NOMO-1 (cell line): Measurements from ENCODE around the gene ELOVL7.
"Not testable (repeated sequence)": the region's sequence is repeated elsewhere in the genome, so short reads cannot be mapped to it uniquely, and the experiment has no call there.

Source experiments
- DNase-seq, 2 experiments: peaks; one replicate each; lab custom pipeline; 2025; ENCODE audit not compliant: unreplicated experiment in 2 of 2; lab: John Stamatoyannopoulos, UW

ELOVL7 gene

DNA sequence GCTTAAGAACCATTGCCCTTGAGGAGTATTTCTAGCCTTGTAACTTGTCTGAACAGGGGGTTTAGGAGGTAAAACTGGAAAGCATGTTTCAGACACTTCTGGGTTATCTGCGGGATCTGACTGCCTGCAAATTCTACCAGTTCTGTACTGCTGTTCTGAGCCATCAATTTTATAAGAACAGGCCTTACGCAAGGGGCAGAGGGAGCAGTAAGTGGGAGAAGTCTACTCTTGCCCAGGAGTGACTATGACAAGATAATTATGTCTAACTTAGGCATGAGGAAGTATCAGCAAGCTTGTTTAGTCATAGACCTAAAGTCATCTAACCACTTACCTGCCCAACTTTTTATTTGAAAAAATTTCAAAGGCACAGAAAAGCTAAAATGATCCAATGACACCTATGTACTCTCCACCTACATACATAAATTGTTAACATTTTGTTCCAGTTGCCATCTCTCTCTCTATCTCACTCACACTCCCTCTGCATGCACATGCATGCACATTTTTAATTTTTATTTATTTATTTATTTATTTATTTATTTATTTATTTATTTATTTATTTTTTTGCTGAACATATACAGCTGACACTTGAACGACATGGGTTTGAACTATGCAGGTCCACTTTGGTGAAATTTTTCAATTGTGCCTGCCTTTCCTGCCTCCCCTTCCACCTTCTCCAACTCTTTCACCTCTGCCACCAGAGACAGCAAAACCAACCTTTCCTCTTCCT lies 125.7 kb downstream of the ELOVL7 start:
- DNase-seq: peak; percentile 83 to 91

DNA sequence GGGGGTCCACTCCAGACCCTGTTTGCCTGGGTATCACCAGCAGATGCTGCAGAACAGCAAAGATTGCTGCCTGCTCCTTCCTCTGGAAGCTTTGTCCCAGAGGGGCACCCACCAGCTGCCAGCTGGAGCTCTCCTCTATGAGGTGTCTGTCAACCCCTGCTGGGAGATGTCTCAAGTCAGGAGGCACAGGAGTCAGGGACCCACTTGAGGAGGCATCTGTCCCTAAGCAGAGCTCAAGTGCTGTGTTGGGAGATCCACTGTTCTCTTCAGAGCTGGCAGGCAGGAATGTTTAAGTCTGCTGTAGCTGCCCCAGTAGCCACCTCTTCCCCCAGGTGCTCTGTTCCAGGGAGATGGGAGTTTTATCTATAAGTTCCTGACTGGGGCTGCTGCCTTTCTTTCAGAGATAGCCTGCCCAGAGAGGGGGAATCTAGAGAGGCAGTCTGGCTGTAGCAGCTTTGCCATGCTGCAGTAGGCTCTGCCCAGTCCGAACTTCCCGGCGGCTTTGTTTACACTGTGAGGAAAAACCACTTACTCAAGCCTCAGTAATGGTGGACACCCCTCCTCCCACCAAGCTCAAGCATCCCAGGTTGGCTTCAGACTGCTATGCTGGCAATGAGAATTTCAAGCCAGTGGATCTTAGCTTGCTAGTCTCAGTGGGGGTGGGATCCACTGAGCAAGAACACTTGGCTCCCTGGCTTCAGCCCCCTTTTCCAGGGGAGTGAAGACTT lies 128.7 kb downstream of the ELOVL7 start:
- DNase-seq: not testable (repeated sequence)

DNA sequence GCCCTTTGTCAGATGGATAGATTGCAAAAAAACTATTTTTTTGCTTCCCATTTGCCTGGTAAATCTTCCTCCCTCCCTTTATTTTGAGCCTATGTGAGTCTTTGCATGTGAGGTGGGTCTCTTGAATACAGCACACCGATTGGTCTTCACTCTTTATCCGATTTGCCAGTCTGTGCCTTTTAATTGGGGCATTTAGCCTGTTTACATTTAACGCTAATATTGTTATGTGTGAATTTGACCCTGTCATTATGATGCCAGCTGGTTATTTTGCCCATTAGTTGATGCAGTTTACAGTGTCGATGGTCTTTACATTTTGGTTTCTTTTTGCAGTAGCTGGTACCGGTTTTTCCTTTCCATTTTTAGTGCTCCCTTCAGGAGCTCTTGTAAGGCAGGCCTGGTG lies 131.1 kb downstream of the ELOVL7 start:
- no peak for DNase-seq

DNA sequence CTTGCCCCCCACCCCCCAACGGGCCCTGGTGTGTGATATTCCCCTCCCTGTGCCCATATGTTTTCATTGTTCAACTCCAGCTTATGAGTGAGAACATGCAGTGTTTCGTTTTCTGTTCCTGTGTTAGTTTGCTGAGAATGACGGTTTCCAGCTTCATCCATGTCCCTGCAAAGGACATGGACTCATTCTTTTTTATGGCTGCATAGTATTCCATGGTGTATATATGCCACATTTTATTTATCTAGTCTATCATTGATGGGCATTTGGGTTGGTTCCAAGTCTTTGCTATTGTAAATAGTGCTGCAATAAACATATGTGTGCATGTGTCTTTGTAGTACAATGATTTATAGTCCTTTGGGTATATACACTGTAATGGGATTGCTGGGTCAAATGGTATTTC lies 132.2 kb downstream of the ELOVL7 start:
- DNase-seq: not testable (repeated sequence)

DNA sequence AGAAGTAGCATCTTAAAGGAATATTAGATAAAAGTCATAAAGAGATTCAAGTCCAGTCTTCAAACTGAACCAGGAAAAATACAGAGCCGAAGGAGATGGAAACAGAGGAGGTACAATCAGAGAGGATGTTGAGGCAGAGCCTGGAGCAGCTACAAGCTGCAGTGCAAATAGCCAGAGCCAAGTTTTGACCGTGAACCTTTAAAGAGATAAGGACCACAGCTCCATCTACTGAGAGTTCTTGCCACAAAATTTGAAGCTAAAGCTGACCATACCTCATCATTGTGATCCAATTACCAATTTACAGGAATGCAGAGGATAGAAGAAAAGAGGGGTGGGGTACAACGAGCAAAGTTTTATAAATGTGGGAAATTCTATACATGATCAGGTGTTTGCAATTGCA lies 133.7 kb downstream of the ELOVL7 start:
- no peak for DNase-seq

DNA sequence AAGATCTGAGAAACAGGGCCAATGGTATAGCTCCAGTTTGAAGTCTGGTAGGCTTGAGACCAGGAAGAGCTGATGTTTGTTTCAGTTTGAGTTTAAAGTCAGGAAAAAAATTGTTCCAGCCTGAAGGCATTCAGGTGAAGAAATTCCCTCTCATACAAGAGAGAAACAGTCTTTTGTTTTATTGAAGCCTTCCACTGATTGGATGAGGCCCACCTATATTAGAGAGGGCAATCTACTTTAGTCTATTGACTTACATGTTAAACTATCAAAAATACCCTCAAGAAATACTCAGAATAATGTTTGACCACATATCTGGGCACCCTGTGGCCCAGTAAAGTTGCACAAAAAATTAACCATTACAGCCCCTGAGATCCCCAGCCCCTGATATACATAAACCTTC lies 138.9 kb downstream of the ELOVL7 start:
- DNase-seq: no peak

DNA sequence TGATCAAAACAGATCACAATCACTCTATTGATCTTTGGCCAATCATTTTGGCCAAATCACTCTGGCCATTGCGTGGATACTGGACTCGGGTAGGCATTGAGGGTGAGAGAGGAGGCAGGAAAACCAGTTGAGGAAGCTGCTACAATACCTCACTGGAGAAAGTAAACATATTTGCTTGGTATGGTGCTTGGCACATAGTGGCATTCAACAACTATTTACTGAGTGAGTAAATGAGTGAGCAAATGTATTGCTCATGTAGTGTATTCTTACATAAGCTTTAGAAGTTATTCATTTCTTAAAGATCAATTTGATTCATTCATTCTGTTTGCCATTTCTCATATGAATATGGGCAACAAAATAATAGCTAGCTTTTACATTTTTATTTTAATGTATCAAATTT lies 140.1 kb downstream of the ELOVL7 start:
- no peak for DNase-seq
